ENCODE data around the gene NFYC.

NFYC gene

DNA sequence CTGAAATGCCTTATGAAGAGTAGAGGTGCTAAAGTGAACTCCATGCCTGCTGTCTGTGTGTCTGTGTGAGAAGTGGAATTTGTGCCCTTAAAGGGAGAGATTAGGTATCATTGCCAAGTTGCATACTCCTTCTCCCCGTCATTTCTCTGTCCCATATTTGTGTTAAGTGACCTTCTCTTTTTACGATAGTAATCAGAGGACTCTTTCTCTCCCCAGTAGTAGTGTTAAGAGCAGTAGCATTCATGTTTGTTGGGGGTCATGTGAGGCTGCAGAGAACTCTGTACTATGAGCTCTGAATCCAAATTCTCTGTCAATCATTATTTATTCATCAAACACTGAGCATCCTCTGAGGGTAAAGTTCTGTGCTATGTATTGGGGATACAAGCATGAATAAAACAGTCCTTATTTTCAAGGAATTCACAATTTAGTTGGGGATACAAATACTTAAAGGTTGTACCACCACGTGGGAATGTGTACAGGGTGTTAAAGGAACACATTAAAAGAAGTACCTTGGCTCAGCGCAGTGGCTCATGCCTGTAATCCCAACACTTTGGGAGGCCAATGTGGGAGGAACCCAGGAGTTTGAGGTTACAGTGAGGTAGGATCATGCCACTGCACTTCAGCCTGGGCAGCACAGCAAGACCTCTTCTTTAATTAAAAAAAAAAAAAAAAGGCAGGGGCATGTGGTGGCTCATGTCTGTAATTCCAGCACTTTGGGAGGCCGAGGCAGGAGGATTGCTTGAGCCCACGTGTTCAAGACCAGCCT lies 67.3 kb downstream of the NFYC start:
- Mint-ChIP-seq H3K27me3 (no peaks in the 10 kb centered on the region), H3K9me3 (no peaks in the 10 kb centered on the region), H3K4me3 (no peak overlapping the region), H3K4me1 (peaks cover 19% of the 10 kb centered on the region), H3K36me3 (peaks cover 42% of the 10 kb centered on the region), H3K27ac (peak overlapping the region; percentile 67)
- ATAC-seq (ENCODE audit: low read depth) (no peak), DNase-seq (ENCODE audit: low spot score in 2 of 2) (no peak)

DNA sequence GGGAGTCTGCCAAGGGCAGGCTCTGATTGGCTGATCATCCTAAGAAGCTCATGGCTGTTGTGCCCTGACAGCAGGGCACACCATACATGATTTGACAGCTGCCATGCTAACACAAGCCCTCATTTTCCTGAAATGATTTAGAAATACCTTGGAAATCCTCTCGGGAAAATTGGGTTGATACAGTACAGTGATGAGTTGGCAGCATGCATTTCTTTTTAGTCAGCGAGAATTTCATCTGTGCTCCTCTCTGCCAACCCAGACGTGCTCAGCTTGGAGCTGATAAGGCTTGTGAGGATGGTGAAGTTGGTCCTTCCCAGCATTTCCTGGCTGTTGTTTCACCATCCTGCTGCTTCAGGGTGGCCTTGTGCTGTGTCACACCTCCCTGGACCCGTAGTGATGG lies 69.5 kb downstream of the NFYC start:
- Mint-ChIP-seq H3K4me3 (no peak overlapping the region), H3K27ac (no peak overlapping the region), H3K36me3 (peaks cover 42% of the 10 kb centered on the region), H3K27me3 (no peaks in the 10 kb centered on the region), H3K9me3 (no peaks in the 10 kb centered on the region), H3K4me1 (peaks cover 24% of the 10 kb centered on the region)
- DNase-seq (ENCODE audit: low spot score in 2 of 2) = no peak
- ATAC-seq (ENCODE audit: low read depth) = no peak

DNA sequence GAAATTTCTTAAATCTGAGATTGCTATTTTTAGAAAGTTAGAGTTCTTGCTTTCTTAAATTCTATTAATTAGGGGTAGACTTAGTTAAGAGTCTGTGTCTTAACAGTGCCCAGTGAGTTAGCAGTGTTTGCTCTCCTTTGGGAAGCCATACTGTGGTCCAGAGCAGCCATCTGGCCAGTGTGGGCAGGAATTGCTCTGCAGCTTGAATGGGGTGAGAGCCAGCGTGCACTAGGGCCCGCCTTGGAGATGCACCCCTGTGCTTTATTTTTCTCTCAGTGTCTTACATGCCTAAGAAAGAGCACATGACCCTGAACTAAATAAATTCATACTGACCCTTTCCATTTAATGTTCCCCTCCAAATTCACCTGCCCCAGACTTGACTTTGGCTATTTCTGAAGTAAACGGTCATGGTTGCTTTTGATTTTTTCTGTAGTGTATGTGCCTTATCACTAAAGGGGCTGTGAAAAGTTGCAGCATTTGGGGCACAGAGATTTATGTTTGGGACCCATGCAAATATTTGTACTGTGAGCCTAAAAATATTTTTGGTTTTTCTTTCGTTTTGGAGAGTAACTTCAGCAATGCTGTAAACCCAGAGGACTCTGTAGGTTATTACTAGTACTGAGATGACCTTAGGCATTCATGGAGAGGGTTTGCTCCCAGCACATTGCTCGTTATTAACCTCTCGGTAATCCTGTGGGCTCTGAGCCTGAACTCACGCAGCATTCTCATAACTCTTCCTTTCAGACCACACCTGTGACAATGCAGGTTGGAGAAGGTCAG lies 70.8 kb downstream of the NFYC start:
- H3K27me3 Mint-ChIP-seq = no peaks in the 10 kb centered on the region
- peaks cover 24% of the 10 kb centered on the region for H3K4me1 Mint-ChIP-seq
- H3K4me3 Mint-ChIP-seq = peak overlapping the region; percentile 14
- DNase-seq (ENCODE audit: low spot score in 2 of 2) = no peak
- H3K36me3 Mint-ChIP-seq = peaks cover 45% of the 10 kb centered on the region
- H3K27ac Mint-ChIP-seq = peak overlapping the region; percentile 75
- peak; percentile 47 for ATAC-seq (ENCODE audit: low read depth)
- H3K9me3 Mint-ChIP-seq = no peaks in the 10 kb centered on the region

DNA sequence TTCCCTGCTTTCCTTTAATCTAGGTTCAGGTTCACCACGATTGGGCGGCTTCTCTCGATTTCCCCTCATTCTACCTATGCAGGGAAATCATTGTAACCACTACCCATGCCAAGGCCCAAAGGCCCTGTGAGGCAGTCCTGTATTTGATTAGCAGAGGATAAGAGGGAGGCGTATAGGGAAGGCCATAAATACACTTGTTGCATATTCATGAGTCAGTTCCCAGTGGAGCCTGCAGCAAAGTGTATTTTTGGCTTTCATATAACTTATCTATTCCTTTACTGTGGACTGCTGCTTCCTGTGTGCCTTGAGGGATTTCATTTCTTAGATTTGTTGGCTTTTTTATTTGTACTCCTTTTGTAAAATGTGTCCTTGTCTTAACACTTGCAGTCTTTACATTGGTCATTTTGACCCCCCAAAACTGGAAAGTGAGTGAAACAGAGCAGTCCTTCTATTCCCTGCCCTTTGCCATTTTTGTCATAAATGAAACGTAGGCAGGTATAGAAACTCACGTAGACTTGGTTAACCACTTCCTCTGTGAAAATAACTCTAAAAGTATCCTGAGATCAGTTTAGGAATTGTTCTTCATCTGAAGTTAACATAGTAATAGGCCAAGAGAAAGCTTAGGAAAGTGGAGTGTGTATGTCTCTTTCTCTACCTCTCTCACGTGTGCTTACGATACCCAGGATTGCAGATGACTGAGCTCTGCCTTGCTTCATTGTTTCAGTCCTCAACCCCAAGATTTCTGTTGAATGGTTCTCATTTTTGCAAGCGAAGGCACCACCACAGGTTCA lies 72.4 kb downstream of the NFYC start:
- Mint-ChIP-seq H3K36me3 (peaks cover 43% of the 10 kb centered on the region), H3K9me3 (no peaks in the 10 kb centered on the region), H3K4me1 (peaks cover 24% of the 10 kb centered on the region), H3K4me3 (no peak overlapping the region), H3K27me3 (no peaks in the 10 kb centered on the region), H3K27ac (peak overlapping the region; percentile 76)
- ATAC-seq (ENCODE audit: low read depth) (no peak), DNase-seq (ENCODE audit: low spot score in 2 of 2) (no peak)

DNA sequence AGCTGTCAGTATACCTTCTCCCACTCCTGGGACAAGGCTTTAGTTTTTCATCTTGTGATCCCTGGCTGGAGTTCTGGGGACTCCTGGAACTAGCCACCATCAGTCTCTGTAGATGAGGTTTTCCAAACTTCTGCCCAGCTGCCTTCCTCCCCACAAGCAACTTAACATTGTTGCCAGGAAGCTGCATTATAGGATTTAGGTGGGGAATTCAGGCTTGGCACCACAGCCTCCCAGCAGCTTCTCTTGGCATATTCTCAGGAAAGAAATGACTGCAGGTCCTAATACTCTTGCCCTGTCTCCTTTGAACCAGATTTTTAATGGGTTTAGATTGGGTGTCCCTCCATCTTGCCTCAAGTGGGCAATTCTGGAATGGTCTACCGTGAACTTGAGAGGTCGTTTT lies 73.5 kb downstream of the NFYC start:
- Mint-ChIP-seq H3K4me3 (no peak overlapping the region), H3K9me3 (no peaks in the 10 kb centered on the region), H3K27ac (peak overlapping the region; percentile 41), H3K4me1 (peaks cover 21% of the 10 kb centered on the region), H3K27me3 (no peaks in the 10 kb centered on the region), H3K36me3 (peaks cover 44% of the 10 kb centered on the region)
- DNase-seq (ENCODE audit: low spot score in 2 of 2) (no peak), ATAC-seq (ENCODE audit: low read depth) (no peak)

DNA sequence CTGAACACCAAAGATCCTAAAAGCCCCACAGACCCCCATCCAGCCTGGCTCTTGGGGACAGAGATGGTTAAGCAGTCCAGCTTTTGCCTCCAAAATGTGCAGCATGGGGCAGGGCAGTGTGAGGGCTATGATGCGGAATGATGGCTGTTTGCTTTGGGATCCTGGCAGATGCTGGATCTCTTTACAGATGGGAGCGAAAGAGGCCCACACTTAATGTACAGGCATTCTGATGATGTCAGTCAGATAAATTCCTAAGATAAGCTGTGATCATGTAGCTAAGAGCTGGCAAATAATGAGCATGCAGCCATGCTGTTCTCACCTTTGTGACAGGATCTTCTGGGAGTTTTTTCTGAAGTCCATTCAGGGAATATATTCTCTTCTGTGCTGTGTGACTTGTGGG lies 74.5 kb downstream of the NFYC start:
- Mint-ChIP-seq H3K36me3 (peaks cover 44% of the 10 kb centered on the region), H3K4me1 (peaks cover 21% of the 10 kb centered on the region), H3K9me3 (no peaks in the 10 kb centered on the region), H3K27me3 (no peaks in the 10 kb centered on the region), H3K4me3 (no peak overlapping the region), H3K27ac (no peak overlapping the region)
- no peak for DNase-seq (ENCODE audit: low spot score in 2 of 2)
- no peak for ATAC-seq (ENCODE audit: low read depth)

DNA sequence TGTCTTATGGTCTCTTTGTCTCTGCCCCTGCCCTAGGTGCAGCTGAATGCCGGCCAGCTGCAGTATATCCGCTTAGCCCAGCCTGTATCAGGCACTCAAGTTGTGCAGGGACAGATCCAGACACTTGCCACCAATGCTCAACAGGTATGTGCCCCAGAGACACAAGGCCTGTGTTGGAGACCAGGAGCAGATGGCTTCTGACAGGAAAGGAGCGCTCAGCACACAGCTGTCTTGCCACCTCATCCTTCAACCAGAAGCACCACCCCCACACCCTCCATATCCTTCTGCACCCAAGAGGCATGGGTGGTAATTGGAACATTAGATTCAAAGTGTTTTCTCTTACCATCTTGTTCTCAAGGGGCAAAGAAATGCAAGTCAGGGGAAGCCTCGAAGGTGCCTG lies 75.1 kb downstream of the NFYC start:
- no peak for ATAC-seq (ENCODE audit: low read depth)
- Mint-ChIP-seq H3K4me3 (no peak overlapping the region), H3K4me1 (peaks cover 20% of the 10 kb centered on the region), H3K36me3 (peaks cover 42% of the 10 kb centered on the region), H3K27ac (no peak overlapping the region), H3K27me3 (no peaks in the 10 kb centered on the region), H3K9me3 (no peaks in the 10 kb centered on the region)
- no peak for DNase-seq (ENCODE audit: low spot score in 2 of 2)

DNA sequence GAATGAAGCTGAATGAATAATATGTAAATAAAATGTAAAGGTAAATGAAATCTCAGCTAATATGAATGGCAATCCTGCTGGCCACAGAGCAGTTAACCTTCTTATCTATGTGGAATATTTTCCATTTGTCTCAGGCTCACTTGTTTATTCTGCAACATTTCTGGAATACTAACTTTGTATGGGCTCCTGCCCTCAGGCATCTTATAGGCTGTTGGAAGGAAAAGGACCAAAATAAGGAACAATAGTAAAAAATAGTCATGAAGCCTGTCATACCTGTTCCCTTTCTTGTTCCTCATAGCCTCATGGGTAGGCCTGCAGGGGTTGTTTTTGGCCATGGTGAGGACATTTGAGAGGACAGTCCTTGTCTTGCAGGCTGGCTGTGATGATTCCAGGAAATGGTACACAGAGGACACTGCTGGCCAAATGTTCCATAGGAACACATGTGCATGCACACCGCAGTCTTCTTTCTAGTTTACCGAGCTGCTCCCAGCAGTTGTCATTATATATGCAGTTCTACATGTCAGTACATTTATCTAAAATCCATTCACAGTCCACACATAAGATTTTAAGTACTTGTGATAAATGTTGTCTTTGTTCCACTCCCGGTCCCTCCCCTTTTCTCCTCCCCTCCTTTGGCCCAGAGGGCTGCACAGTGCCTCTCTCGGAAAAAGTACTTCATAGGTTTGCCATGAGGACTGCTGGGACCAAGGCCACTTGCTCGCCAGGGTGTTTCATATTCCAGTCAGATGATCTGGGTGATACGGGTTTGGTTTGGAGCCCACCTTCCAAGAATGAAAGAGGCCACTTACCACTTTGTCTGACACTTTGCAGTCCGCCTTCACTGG lies 76.9 kb downstream of the NFYC start:
- ATAC-seq (ENCODE audit: low read depth) (no peak), DNase-seq (ENCODE audit: low spot score in 2 of 2) (no peak)
- no peaks in the 10 kb centered on the region for H3K27me3 Mint-ChIP-seq
- peaks cover 11% of the 10 kb centered on the region for H3K4me1 Mint-ChIP-seq
- no peaks in the 10 kb centered on the region for H3K9me3 Mint-ChIP-seq
- no peak overlapping the region for H3K27ac Mint-ChIP-seq
- no peak overlapping the region for H3K4me3 Mint-ChIP-seq
- H3K36me3 Mint-ChIP-seq = peaks cover 38% of the 10 kb centered on the region

DNA sequence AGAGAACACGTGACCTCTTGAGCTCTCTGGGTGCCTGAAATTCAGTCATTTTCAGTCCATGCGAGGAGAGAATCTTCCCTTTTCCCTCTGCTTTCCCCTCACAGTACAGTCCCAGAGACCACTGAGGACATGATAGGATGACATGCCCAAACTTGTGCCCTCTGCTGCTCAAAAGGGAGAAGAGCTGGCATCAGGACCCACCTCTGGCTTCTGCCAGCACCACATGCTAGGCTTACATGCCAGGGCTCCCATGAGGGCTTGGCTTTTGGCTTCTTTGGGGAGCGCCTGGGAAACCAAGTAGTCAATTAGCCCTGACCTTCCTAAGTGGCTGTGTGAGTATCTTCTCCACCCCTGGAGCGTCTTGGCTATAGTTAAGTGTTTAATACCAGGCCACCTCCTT lies 78.3 kb downstream of the NFYC start:
- H3K4me3 Mint-ChIP-seq = no peak overlapping the region
- ATAC-seq (ENCODE audit: low read depth) (no peak), DNase-seq (ENCODE audit: low spot score in 2 of 2) (no peak)
- peaks cover 32% of the 10 kb centered on the region for H3K36me3 Mint-ChIP-seq
- H3K4me1 Mint-ChIP-seq = peaks cover 5% of the 10 kb centered on the region
- no peaks in the 10 kb centered on the region for H3K9me3 Mint-ChIP-seq
- no peaks in the 10 kb centered on the region for H3K27me3 Mint-ChIP-seq
- peak overlapping the region; percentile 75 for H3K27ac Mint-ChIP-seq

DNA sequence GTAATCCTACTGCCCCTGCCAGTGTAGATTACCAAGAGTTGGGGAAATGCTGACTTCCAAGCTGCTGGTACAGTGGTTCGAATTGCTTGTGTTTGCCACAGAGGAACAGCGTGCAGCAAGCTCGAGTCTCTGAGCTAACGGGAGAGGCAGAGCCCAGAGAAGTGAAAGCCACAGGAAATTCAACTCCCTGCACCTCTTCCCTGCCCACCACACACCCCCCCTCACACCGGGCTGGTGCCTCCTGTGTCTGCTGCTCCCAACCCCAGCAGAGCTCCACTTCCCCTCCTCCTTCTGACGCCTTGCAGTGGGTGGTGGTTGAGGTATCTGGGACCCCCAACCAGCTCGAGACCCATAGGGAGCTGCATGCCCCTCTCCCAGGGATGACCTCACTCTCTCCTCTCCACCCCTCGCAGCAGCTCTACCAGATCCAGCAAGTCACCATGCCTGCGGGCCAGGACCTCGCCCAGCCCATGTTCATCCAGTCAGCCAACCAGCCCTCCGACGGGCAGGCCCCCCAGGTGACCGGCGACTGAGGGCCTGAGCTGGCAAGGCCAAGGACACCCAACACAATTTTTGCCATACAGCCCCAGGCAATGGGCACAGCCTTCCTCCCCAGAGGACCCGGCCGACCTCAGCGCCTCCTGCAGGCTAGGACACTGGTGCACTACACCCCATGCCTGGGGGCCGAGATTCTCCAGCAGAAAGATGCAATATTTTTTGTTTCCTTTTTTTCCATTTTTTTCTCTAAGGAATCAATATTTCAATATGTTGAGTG lies 79.0 kb downstream of the NFYC start:
- no peaks in the 10 kb centered on the region for H3K9me3 Mint-ChIP-seq
- H3K36me3 Mint-ChIP-seq = peaks cover 28% of the 10 kb centered on the region
- H3K4me3 Mint-ChIP-seq = no peak overlapping the region
- no peak overlapping the region for H3K27ac Mint-ChIP-seq
- ATAC-seq (ENCODE audit: low read depth) (no peak), DNase-seq (ENCODE audit: low spot score in 2 of 2) (no peak)
- no peaks in the 10 kb centered on the region for H3K27me3 Mint-ChIP-seq
- peaks cover 5% of the 10 kb centered on the region for H3K4me1 Mint-ChIP-seq

DNA sequence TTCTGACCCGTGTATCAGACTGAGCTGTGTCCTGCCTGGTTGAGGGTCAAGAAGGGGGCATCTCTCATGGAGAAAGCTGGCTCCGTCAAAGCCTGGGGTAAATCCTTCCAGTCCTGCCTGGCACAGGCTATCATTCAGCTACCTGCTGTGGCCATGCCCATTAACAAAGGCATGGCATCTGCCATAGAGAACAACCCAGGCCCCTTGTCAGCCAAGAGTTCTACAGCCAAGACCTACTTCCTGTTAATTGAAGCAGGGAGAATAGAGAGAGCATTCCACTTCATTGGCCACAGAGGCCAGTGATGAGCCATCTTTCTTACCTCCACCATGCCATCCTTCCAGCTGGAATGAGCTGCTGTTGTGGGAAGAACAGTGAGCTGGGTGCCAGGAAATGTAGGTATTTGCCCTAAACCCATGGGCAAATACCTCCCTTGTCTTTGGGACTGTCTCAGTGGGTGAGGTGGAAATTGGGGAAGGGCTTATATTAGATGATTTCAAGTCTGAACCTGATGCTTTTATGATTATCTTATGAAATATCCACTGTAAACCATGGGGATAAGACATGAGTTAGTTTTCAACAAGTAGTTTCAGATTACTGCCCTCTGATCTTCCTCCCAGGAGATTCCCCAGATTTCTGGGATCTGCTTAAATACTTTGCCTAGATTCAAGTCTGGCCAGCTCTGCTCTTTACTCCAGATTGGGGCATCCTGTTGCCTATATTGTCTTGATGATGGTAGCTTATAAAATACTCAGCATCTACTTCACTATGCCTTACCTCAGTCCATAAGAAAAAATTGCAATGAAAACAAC lies 80.8 kb downstream of the NFYC start:
- Mint-ChIP-seq H3K4me3 (no peak overlapping the region), H3K9me3 (peaks cover 4% of the 10 kb centered on the region), H3K36me3 (peaks cover 36% of the 10 kb centered on the region), H3K4me1 (peaks cover 5% of the 10 kb centered on the region), H3K27ac (no peak overlapping the region), H3K27me3 (no peaks in the 10 kb centered on the region)
- DNase-seq (ENCODE audit: low spot score in 2 of 2) (no peak), ATAC-seq (ENCODE audit: low read depth) (no peak)

DNA sequence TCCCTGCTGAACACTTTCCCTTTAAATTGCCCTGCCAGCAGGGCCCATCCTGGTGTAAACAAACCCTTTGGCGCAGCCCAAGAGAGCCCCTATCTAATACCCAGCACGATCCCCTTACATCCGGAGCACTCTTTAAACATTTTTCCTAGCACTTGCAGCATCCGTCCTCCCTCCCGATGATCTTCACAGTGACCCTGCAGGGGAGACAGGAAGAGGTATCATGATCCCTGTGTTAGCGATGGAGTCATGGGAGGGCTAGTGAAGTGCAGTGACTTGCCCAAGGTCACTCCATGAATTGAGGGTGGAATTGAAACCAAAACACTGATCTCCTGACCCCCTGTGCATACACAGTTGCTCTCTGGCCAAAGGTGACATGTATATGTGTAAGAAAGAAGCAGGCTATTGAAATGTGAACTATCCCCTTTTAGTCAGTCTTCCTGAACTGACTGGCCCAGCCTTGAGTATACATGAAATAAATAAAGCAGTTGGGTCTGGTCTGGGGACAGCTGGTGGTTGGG lies 82.3 kb downstream of the NFYC start:
- Mint-ChIP-seq H3K4me3 (no peak overlapping the region), H3K27ac (no peak overlapping the region), H3K4me1 (peaks cover 5% of the 10 kb centered on the region), H3K36me3 (peaks cover 39% of the 10 kb centered on the region), H3K27me3 (no peaks in the 10 kb centered on the region), H3K9me3 (peaks cover 4% of the 10 kb centered on the region)
- ATAC-seq (ENCODE audit: low read depth) (no peak), DNase-seq (ENCODE audit: low spot score in 2 of 2) (no peak)

All from memory B cell (primary cell).